CD14-positive monocyte (primary cell): Measurements from ENCODE around the gene BEST4. TPM values are rescaled to one million over a fixed set of nuclear protein-coding genes. Genes with fewer than 3 reads are reported as not detected.
A peak's percentile ranks its signal among the peaks of the same experiment; 100 is the strongest.

ENCODE experiments used
- DNase-seq, 3 donors: peaks; one replicate each; pipeline ENCODE4 v3.0.0-alpha.2; 2011 to 2022
- H2AFZ ChIP-seq: 2 replicates; pipeline ENCODE4 v1.6.0; 2012; ENCODE audit warnings: mild to moderate bottlenecking, low read depth, low read length, inconsistent platforms; ENCODE audit not compliant: insufficient read depth, poor library complexity, severe bottlenecking
- H3K27ac ChIP-seq, 2 donors: 1 replicate in 1 of 2; 2 replicates in 1 of 2; pipeline ENCODE4 v1.5.1; 2012 to 2013; ENCODE audit warnings: low read length in 2 of 2, control low read depth in 1 of 2, inconsistent platforms in 1 of 2, low read depth in 1 of 2, mild to moderate bottlenecking in 1 of 2
- H3K27me3 ChIP-seq, 2 donors: one replicate each; pipeline versions ENCODE4 v1.6.0 to v1.6.1; 2011 to 2013; ENCODE audit warnings: low read length in 2 of 2; ENCODE audit not compliant: control insufficient read depth in 2 of 2, insufficient read depth in 2 of 2
- H3K36me3 ChIP-seq, 2 donors: replicated peaks in 1 of 2; 1 replicate in 1 of 2; 2 replicates in 1 of 2; pipeline versions ENCODE4 v1.5.1 to v1.6.1; 2012 to 2013; ENCODE audit warnings: low read length in 2 of 2, control low read depth in 1 of 2, inconsistent platforms in 1 of 2, mild to moderate bottlenecking in 1 of 2; ENCODE audit not compliant: insufficient read depth in 2 of 2, control insufficient read depth in 1 of 2
- H3K4me1 ChIP-seq, 2 donors: 1 replicate in 1 of 2; 2 replicates in 1 of 2; pipeline versions ENCODE4 v1.5.1 to v1.6.1; 2012 to 2013; ENCODE audit warnings: low read length in 2 of 2, control low read depth in 1 of 2, inconsistent platforms in 1 of 2, mild to moderate bottlenecking in 1 of 2, moderate library complexity in 1 of 2; ENCODE audit not compliant: insufficient read depth in 2 of 2, control insufficient read depth in 1 of 2
- H3K4me2 ChIP-seq: replicated peaks from 2 replicates; pipeline ENCODE3; 2012; ENCODE audit warnings: low read length, moderate library complexity, mild to moderate bottlenecking; ENCODE audit not compliant: poor library complexity, severe bottlenecking; ENCODE audit errors: extremely low read depth
- H3K4me3 ChIP-seq, 3 experiments: fragments of 200-600 bp in 1 of 3; sonication (generic) in 1 of 3; replicated peaks in 1 of 3; 1 replicate in 2 of 3; 2 replicates in 1 of 3; pipeline ENCODE4 v1.5.1; 2011 to 2013; ENCODE audit warnings: low read length in 3 of 3, mild to moderate bottlenecking in 3 of 3, control low read depth in 2 of 3, low read depth in 2 of 3, inconsistent platforms in 1 of 3, moderate library complexity in 1 of 3
- H3K79me2 ChIP-seq: 2 replicates; pipeline ENCODE4 v1.6.0; 2012; ENCODE audit warnings: mild to moderate bottlenecking, control low read depth, inconsistent platforms, low read length, moderate library complexity; ENCODE audit not compliant: insufficient read depth
- H3K9ac ChIP-seq: 2 replicates; pipeline ENCODE4 v1.6.0; 2017; ENCODE audit warnings: low read length, mild to moderate bottlenecking; ENCODE audit not compliant: insufficient read depth, poor library complexity, severe bottlenecking
- H3K9me3 ChIP-seq, 2 donors: replicated peaks in 1 of 2; 1 replicate in 1 of 2; 2 replicates in 1 of 2; pipeline versions ENCODE4 v1.5.1 to v1.6.1; 2012 to 2013; ENCODE audit warnings: low read length in 2 of 2, control low read depth in 1 of 2; ENCODE audit not compliant: control insufficient read depth in 1 of 2, insufficient read depth in 1 of 2
- H4K20me1 ChIP-seq: 2 replicates; pipeline ENCODE4 v1.6.0; 2012; ENCODE audit warnings: mild to moderate bottlenecking, low read length, control low read depth, moderate library complexity; ENCODE audit not compliant: insufficient read depth
- H3K27ac Mint-ChIP-seq, 7 donors: one replicate each; pipeline ENCODE4 v1.8.0; 2020; ENCODE audit warnings: mild to moderate bottlenecking in 7 of 7, mixed read lengths in 7 of 7, moderate library complexity in 6 of 7, inconsistent platforms in 2 of 7
- H3K27me3 Mint-ChIP-seq, 3 donors: one replicate each; pipeline ENCODE4 v1.8.0; 2021 to 2022; ENCODE audit warnings: low read depth in 3 of 3, mild to moderate bottlenecking in 3 of 3, mixed read lengths in 3 of 3, moderate library complexity in 3 of 3, inconsistent platforms in 1 of 3
- H3K36me3 Mint-ChIP-seq, 2 donors: one replicate each; pipeline ENCODE4 v1.8.0; 2020; ENCODE audit warnings: mixed read lengths in 2 of 2, inconsistent platforms in 1 of 2, mild to moderate bottlenecking in 1 of 2
- H3K4me1 Mint-ChIP-seq: one replicate; pipeline ENCODE4 v1.8.0; 2020; ENCODE audit warnings: mild to moderate bottlenecking, mixed read lengths
- H3K4me3 Mint-ChIP-seq, 2 donors: one replicate each; pipeline ENCODE4 v1.8.0; 2020; ENCODE audit warnings: mild to moderate bottlenecking in 2 of 2, mixed read lengths in 2 of 2, moderate library complexity in 1 of 2
- H3K9me3 Mint-ChIP-seq, 7 donors: one replicate each; pipeline ENCODE4 v1.8.0; 2020 to 2022; ENCODE audit warnings: mixed read lengths in 7 of 7, mild to moderate bottlenecking in 6 of 7, moderate library complexity in 6 of 7, inconsistent platforms in 2 of 7
- CTCF ChIP-seq: fragments of 200-600 bp; IDR thresholded peaks from one replicate; pipeline ENCODE4 v1.8.0; 2022; ENCODE audit warnings: antibody characterized with exemption, mild to moderate bottlenecking
- WGBS: methylation state at CpG from one replicate; pipeline ENCODE4 v1.1.5; 2013; ENCODE audit warnings: missing lambda C conversion rate; ENCODE audit not compliant: insufficient coverage; 5-methylcytosine and 5-hydroxymethylcytosine counted together
- intact Hi-C, 2 donors: fragments of 100-400 bp; cut with micrococcal nuclease; formaldehyde crosslinking; loops; one replicate each; pipeline versions ENCODE4 v1.15.0 to v1.15.1; 2023
- polyA plus RNA-seq, 3 donors: library from polyadenylated mRNA; depleted of rRNA in 1 of 3; unstranded in 2 of 3; stranded (reverse) in 1 of 3; fragments of 300-500 nt in 2 of 3; fragments of >200 nt in 1 of 3; fragmentation: Illumina TruSeq in 2 of 3; gene quantifications; 1 replicate in 2 of 3; 2 replicates in 1 of 3; pipeline ENCODE4 v1.2.3, GENCODE V29; 2012 to 2021

Gene BEST4
- polyA plus RNA-seq, 3 donors = 0.19 TPM; not detected in 2

- Mint-ChIP-seq H3K4me1 (peaks cover 74% of the 10 kb centered on the region), H3K27ac (peak within 1 kb of the TSS; percentile 100), H3K9me3 (no peaks in the 10 kb centered on the region), H3K36me3 (peaks cover 39 to 41% of the 10 kb centered on the region in 2 donors), H3K27me3 (peaks cover 0 to 3% (median 2%) of the 10 kb centered on the region in 3 donors), H3K4me3 (peak within 1 kb of the TSS; percentile 64 to 78)
- peak within 1 kb of the TSS in 1 of 3 experiments; percentile 34 for H3K4me3 ChIP-seq
- 17% methylated on average over 15 of the region's 23 CpGs for WGBS
- no peak within 1 kb of the TSS for H2AFZ ChIP-seq
- peak within 1 kb of the TSS; percentile 25 for H3K4me2 ChIP-seq
- no peaks in the 10 kb centered on the region for H3K9me3 ChIP-seq
- peaks cover 8% of the 10 kb centered on the region for H4K20me1 ChIP-seq
- intact Hi-C loops = no loop called here
- TF ChIP-seq CTCF = no peak
- H3K36me3 ChIP-seq = peaks cover 23 to 33% of the 10 kb centered on the region in 2 donors
- H3K79me2 ChIP-seq = no peaks in the 10 kb centered on the region
- H3K27me3 ChIP-seq = no peaks in the 10 kb centered on the region
- peaks cover 70 to 78% of the 10 kb centered on the region in 2 donors for H3K4me1 ChIP-seq
- H3K9ac ChIP-seq = peak within 1 kb of the TSS; percentile 83
- peak in 1 of 3 donors; percentile 40 for DNase-seq
- H3K27ac ChIP-seq = peak within 1 kb of the TSS; percentile 99 to 100
Observed at GRCh38 chr1:44808063-44808937, 20.3 kb upstream of the BEST4 start, which contains the start of gene BTBD19. Gene BTBD19 (plus strand): TSS chr1:44808523. CDS start chr1:44808821, 298 bp downstream.

- Histone ChIP-seq H3K36me3 (peaks cover 31 to 41% of the 10 kb centered on the region in 2 donors), H3K79me2 (peaks cover 4% of the 10 kb centered on the region), H3K9ac (peak overlapping the region; percentile 83), H4K20me1 (peaks cover 15% of the 10 kb centered on the region), H2AFZ (no peak overlapping the region), H3K27me3 (no peaks in the 10 kb centered on the region), H3K9me3 (no peaks in the 10 kb centered on the region), H3K4me2 (peak overlapping the region; percentile 25), H3K4me1 (peaks cover 66 to 78% of the 10 kb centered on the region in 2 donors), H3K4me3 (peak overlapping the region in 1 of 3 experiments; percentile 34), H3K27ac (peak overlapping the region; percentile 99 to 100)
- Mint-ChIP-seq H3K36me3 (peaks cover 47 to 49% of the 10 kb centered on the region in 2 donors), H3K9me3 (no peaks in the 10 kb centered on the region), H3K27ac (peak overlapping the region; percentile 100), H3K4me3 (peak overlapping the region; percentile 66 to 78), H3K4me1 (peaks cover 72% of the 10 kb centered on the region), H3K27me3 (peaks cover 0 to 6% (median 3%) of the 10 kb centered on the region in 3 donors)
- peak; percentile 99 to 100 (median 100) for DNase-seq
- intact Hi-C loops = no loop called here
- TF ChIP-seq CTCF = no peak
- WGBS = 2% methylated on average over 12 of the region's 16 CpGs
Observed at GRCh38 chr1:44807364-44808062, 19.5 kb upstream of the BEST4 start.
